Thyroid gland (tissue), 4 donors: Measurements from ENCODE around the gene TMEM8B. TPM values are rescaled to one million over a fixed set of nuclear protein-coding genes. Genes with fewer than 3 reads are reported as not detected.
A peak's percentile ranks its signal among the peaks of the same experiment; 100 is the strongest.

Experiments used
- DNase-seq, 2 donors: peaks; one replicate each; pipeline ENCODE4 v3.0.0-alpha.2; 2019
- H3K27ac ChIP-seq, 3 donors: fragments of 200-600 bp; sonication (generic); 1 replicate in 2 of 3; 2 replicates in 1 of 3; pipeline ENCODE4 v1.5.1; 2016 to 2019; ENCODE audit warnings: mild to moderate bottlenecking in 1 of 3, moderate library complexity in 1 of 3
- H3K27me3 ChIP-seq: fragments of 200-600 bp; sonication (generic); one replicate; pipeline ENCODE4 v1.5.1; 2019
- H3K36me3 ChIP-seq, 2 donors: fragments of 200-600 bp; sonication (generic); one replicate each; pipeline ENCODE4 v1.5.1; 2016 to 2019
- H3K4me1 ChIP-seq, 2 donors: fragments of 200-600 bp; sonication (generic); one replicate each; pipeline ENCODE4 v1.5.1; 2017 to 2019
- H3K4me3 ChIP-seq, 3 donors: fragments of 200-600 bp; sonication (generic); replicated peaks in 1 of 3; 1 replicate in 2 of 3; 2 replicates in 1 of 3; pipeline ENCODE4 v1.5.1; 2016; ENCODE audit warnings: mild to moderate bottlenecking in 1 of 3
- H3K9me3 ChIP-seq: fragments of 200-600 bp; sonication (generic); one replicate; pipeline ENCODE4 v1.5.1; 2017
- CTCF ChIP-seq, 6 experiments: fragments of 200-600 bp in 3 of 6; fragments of 450-650 bp in 3 of 6; sonication (generic) in 3 of 6; IDR thresholded peaks; one replicate each; pipeline ENCODE4 v1.5.1; 2016 to 2019; ENCODE audit warnings: antibody characterized with exemption in 6 of 6, mild to moderate bottlenecking in 2 of 6, inconsistent platforms in 1 of 6, moderate library complexity in 1 of 6
- POLR2A ChIP-seq, 2 donors: fragments of 450-650 bp; IDR thresholded peaks; one replicate each; pipeline ENCODE4 v1.6.1; 2017; ENCODE audit warnings: antibody characterized with exemption in 2 of 2, mild to moderate bottlenecking in 2 of 2, moderate library complexity in 1 of 2
- WGBS, 2 donors: methylation state at CpG; one replicate each; pipeline ENCODE4 v1.1.5; 2017; 5-methylcytosine and 5-hydroxymethylcytosine counted together
- intact Hi-C: fragments of 100-400 bp; cut with DNase I; formaldehyde crosslinking; loops from one replicate; pipeline ENCODE4 v1.15.1; 2023
- small RNA-seq: library from RNA; depleted of rRNA; stranded (forward); fragments of <200 nt; gene quantifications from one replicate; pipeline ENCODE3, GENCODE V24; 2016
- total RNA-seq, 4 donors: library from RNA; depleted of rRNA; stranded (reverse); fragments of >200 nt; gene quantifications; one replicate each; pipeline ENCODE4 v1.2.3, GENCODE V29; 2016

The TMEM8B gene
- total RNA-seq, 4 donors from 2014 or later: 8.5 to 17.4 (median 15.8) TPM

- intact Hi-C loops: no loop called here
- DNase-seq: peak; percentile 55 to 71
- WGBS, 2 donors: 35 to 46% methylated on average over 9 of the region's 9 CpGs
- H3K27me3 ChIP-seq: no peaks in the 10 kb centered on the region
- no peak for TF ChIP-seq CTCF (IDR thresholded peaks at IDR 0.05)
- peak in 1 of 2 donors; percentile 22 for TF ChIP-seq POLR2A (IDR thresholded peaks at IDR 0.05)
- H3K9me3 ChIP-seq: no peaks in the 10 kb centered on the region
- no peak overlapping the region for H3K4me3 ChIP-seq
- no peaks in the 10 kb centered on the region for H3K36me3 ChIP-seq
- peaks cover 13 to 48% of the 10 kb centered on the region in 2 donors for H3K4me1 ChIP-seq
- H3K27ac ChIP-seq: peak overlapping the region; percentile 23 to 59 (median 28)
These were observed 85.3 kb downstream of the TMEM8B start for GRCh38 chr9:35914301-35914807.

Small RNA genes lying within 50 kb of the gene (small RNA-seq; reads per million reads assigned to genes)
- gene HINT2: 0.56 reads per million

Other genes starting within 250 kb of the TMEM8B start
- 10 to 100 TPM; 23.2 to 44.3 (median 37.6) TPM for gene TESK1, start 224.0 kb upstream of the TMEM8B start, total RNA-seq
- 1 to 10 TPM; 1.8 to 5.8 (median 3.1) TPM for gene CD72, start 210.8 kb upstream of the TMEM8B start, total RNA-seq
- gene SIT1, start 178.3 kb upstream of the TMEM8B start, total RNA-seq: 1 to 10 TPM in 2 of 4 donors, under 1 TPM in 2; 0.63 to 3.8 (median 0.95) TPM
- gene RMRP, start 171.2 kb upstream of the TMEM8B start, total RNA-seq: over 10,000 TPM in 1 of 4 donors, 1,000 to 10,000 TPM in 3; 3,539 to 11,174 (median 6,303) TPM
- 10 to 100 TPM; 21.0 to 40.9 (median 27.9) TPM for gene CCDC107, start 170.9 kb upstream of the TMEM8B start, total RNA-seq
- gene ARHGEF39, start 164.0 kb upstream of the TMEM8B start, total RNA-seq: under 1 TPM in 3 of 4 donors, not detected in 1; 0.27 to 0.45 (median 0.42) TPM
- not detected for gene CA9, start 155.3 kb upstream of the TMEM8B start, total RNA-seq
- gene TPM2, start 139.3 kb upstream of the TMEM8B start, total RNA-seq: 10 to 100 TPM; 45.4 to 79.6 (median 72.2) TPM
- 100 to 1,000 TPM; 142 to 245 (median 184) TPM for gene TLN1, start 97.0 kb upstream of the TMEM8B start, total RNA-seq
- 10 to 100 TPM; 44.9 to 73.0 (median 51.3) TPM for gene CREB3, start 96.6 kb upstream of the TMEM8B start, total RNA-seq
- gene GBA2, start 80.0 kb upstream of the TMEM8B start, total RNA-seq: 100 to 1,000 TPM in 2 of 4 donors, 10 to 100 TPM in 2; 71.4 to 111 (median 101) TPM
- gene RGP1, start 79.9 kb upstream of the TMEM8B start, total RNA-seq: 10 to 100 TPM; 25.4 to 34.0 (median 30.2) TPM
- gene MSMP, start 75.0 kb upstream of the TMEM8B start, total RNA-seq: under 1 TPM in 1 of 4 donors, not detected in 3; 0.67 TPM
- gene NPR2, start 37.6 kb upstream of the TMEM8B start, total RNA-seq: 1 to 10 TPM; 5.1 to 9.3 (median 8.1) TPM
- gene SPAG8, start 17.0 kb upstream of the TMEM8B start, total RNA-seq: 1 to 10 TPM; 4.7 to 7.1 (median 5.7) TPM
- gene HINT2, start 14.2 kb upstream of the TMEM8B start, total RNA-seq: 10 to 100 TPM; 11.4 to 58.2 (median 50.6) TPM
- gene FAM221B, start 496 bp upstream of the TMEM8B start, total RNA-seq: not detected
- not detected for gene OR13J1, start 41.2 kb downstream of the TMEM8B start, total RNA-seq
- 10 to 100 TPM in 1 of 4 donors, 1 to 10 TPM in 2, under 1 TPM in 1; 0.81 to 11.8 (median 3.3) TPM for gene HRCT1, start 77.0 kb downstream of the TMEM8B start, total RNA-seq
- 1 to 10 TPM; 2.1 to 8.1 (median 3.6) TPM for gene SPAAR, start 80.3 kb downstream of the TMEM8B start, total RNA-seq
- not detected for gene OR2S2, start 128.9 kb downstream of the TMEM8B start, total RNA-seq
- 10 to 100 TPM in 3 of 4 donors, 1 to 10 TPM in 1; 7.1 to 20.0 (median 18.6) TPM for gene RECK, start 207.7 kb downstream of the TMEM8B start, total RNA-seq